ENCODE measurements around the gene CCSER1. TPM values are rescaled to one million over a fixed set of nuclear protein-coding genes. Genes with fewer than 3 reads are reported as not detected.
"Not testable (repeated sequence)": the region's sequence is repeated elsewhere in the genome, so short reads cannot be mapped to it uniquely, and the experiment has no call there.

Gene CCSER1
- polyA plus RNA-seq, 5 donors: 1.7 to 5.2 (median 2.7) TPM

DNA sequence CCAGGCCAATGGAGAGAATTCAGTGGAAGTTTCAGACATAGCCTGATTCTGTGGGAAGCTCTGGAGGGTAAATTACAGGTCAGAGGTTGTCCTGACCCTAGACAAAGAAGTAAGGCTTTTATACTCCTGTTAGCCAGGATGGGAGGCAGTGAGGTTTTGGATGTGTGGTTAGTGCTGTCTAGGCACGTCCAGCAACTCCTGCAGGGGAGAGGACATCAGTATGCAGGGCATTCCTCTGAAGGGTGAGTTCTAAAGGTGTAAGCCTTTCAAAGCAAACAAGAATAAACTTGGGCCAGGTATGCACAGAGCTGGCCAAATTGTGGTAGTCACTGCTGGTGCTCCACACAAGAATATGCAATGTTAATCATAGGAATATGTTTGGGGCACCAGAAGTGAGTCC, 562.5 kb downstream of the CCSER1 start:
- no peak for DNase-seq

DNA sequence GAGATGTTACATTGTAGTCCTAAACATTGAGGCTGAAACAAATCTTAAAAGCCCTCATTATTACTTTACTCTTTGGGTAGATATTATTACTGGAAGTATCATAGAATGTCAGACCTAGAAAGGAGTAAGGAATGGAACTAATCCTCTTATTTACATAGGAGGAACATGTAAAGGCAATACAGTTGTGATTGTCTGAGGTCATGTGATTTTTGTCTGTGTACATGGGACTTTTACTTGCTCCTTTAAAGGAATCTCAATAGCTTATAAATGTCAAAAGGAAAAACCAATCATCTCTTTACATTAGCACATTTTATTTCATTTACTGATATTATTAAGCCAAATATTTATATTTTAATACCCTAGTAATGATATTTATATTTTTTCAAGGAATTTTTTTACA, 568.2 kb downstream of the CCSER1 start:
- DNase-seq: no peak

GRCh38 chr4:90705501-90705900, 578.3 kb downstream of the CCSER1 start:
- not testable (repeated sequence) for DNase-seq

GRCh38 chr4:90715242-90715641, 588.0 kb downstream of the CCSER1 start:
- DNase-seq: no peak

DNA sequence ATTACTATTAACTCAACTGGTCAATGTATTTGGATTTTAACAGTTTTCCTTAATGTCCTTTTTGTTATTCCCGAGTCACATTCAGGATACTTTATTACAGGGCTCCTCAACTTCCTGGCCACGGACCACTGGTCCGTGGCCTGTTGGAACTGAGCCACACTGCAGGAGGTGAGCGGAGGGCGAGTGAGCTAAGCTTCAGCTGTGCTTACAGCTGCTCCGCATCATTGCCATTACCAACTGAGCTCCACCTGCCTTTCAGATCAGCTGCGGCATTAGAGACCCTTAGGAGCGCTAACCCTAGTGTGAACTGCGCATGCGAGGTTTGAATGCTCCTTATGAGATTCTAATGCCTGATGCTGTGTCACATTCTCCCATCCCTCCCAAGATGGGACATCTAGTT, 591.7 kb downstream of the CCSER1 start:
- no peak for DNase-seq

GRCh38 chr4:90727938-90728337, 600.7 kb downstream of the CCSER1 start:
- DNase-seq: no peak

- DNase-seq: no peak
These were observed 603.6 kb downstream of the CCSER1 start for GRCh38 chr4:90730752-90731151.

- no peak for DNase-seq
These were observed 606.0 kb downstream of the CCSER1 start for GRCh38 chr4:90733211-90733610.

- no peak for DNase-seq
These were observed 618.0 kb downstream of the CCSER1 start for GRCh38 chr4:90745176-90745575.

DNA sequence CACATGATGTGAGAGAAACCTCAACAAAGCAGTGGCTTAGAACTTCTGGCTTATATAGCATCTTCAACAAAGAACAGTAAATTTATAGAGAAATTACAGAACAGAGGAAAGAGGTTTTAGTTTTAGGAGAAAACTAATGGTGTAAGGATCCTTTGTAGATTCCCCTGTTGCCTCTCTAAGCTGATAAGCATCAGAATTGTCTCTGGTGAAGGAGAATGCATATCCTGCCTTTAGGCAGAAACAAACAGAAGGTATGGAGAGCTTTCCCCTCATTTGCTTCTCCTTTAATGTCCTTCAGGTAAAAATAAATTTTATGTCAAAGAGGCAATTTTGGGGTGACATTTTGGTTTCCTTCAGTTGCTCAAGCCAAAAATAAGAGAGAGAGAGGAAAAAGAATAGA, 625.9 kb downstream of the CCSER1 start:
- DNase-seq: no peak

- peak; percentile 54 for DNase-seq
These were observed 630.4 kb downstream of the CCSER1 start for GRCh38 chr4:90757534-90758060.

GRCh38 chr4:90760059-90760458, 632.9 kb downstream of the CCSER1 start:
- DNase-seq: no peak

DNA sequence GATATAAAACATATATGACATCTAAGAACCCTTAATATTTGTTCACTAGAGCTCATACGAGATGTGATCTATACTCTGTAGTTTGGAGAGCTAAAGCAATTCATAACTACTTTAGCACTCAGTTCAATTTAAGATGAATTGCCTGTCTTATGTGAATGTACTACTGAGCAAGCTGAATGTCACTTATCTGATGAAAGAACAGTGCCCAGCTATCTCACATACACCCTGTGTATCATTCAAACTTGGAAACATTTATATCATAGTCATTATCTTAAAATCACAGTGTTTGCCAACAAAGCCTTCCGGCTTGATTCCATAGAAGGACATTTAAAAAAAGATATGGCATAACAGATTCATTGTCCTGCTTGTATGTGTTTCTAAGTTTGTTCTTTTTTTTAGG, 639.6 kb downstream of the CCSER1 start:
- DNase-seq: no peak

DNA sequence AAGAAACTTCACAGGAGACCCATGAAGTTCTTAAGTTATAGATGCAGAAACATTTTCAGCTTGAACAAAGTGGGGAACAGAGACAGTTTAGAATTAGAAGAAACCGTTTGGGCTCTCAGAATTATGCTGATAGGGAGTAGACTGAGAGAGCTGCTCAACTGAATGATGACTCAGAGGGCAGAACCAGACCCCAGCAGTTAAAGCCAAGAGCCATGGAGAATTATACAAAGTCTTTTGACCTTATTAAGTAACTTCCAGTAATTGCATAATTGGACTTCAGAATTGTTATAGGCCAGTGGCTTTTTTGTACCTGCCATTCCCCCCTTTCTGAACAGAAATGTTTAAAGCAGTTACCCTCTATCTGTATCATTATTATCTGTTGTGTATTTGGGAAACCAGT, 642.1 kb downstream of the CCSER1 start:
- no peak for DNase-seq

- DNase-seq: no peak
These were observed 653.0 kb downstream of the CCSER1 start for GRCh38 chr4:90780193-90780592.

- no peak for DNase-seq
These were observed 659.4 kb downstream of the CCSER1 start for GRCh38 chr4:90786602-90787001.

DNA sequence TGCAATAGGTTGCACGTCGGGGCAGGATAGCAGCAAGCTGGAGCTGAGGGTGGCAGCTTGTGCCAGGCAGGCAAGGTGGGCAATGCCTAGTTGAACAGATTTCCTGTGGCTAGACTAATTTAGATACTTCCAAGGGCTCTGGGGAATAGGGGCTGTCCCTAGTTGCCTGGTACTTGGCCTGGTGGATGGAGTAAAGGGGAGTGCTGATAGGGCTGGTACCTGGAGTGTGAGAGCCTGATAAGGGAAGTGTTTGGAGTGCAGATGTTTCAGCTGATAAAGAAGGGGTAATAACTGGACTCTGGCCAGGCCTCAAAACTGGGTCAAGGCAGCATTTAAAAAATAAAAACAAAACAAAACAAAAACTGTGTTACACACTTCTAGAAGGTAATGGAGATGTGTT, 665.5 kb downstream of the CCSER1 start:
- no peak for DNase-seq

DNA sequence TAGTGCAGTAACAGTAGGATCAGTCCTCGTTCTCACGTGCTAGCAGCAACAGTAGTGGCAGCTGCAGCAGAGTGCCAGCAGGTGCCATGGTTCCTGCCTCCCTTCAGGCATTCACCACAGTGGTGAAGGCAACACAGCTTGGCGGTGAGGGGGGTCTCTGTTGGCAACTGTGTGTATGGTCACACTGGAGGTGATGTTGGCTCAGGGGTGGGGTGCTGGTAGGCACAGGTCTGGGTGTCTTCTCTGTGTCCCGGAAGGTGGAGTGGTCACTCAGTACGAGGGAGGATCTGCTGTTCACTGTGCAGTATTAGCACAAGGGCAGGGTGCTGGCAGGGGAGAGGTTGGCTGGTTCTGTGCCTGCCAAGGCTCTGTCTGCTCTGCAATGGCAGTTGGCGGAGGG, 671.8 kb downstream of the CCSER1 start:
- no peak for DNase-seq

- DNase-seq: no peak
These were observed 672.7 kb downstream of the CCSER1 start for GRCh38 chr4:90799895-90800294.

DNA sequence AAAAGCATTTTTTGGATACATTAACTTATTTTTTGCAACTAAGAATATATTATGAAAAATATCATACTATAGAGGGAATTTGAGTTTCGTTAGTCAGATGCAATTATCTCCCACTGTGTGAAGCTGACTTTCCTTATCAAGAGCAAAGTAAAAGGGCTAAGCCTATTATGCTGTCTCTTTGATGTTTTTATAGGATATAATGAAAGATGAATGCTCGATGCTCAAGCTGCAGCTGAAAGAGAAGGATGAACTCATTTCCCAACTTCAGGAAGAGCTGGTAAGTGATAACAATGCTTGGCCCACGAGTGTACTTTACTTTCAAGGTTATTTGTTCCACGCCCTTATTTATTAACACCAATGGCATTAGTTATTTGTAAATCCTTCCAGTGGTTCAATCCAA, 688.4 kb downstream of the CCSER1 start:
- DNase-seq: no peak

DNA sequence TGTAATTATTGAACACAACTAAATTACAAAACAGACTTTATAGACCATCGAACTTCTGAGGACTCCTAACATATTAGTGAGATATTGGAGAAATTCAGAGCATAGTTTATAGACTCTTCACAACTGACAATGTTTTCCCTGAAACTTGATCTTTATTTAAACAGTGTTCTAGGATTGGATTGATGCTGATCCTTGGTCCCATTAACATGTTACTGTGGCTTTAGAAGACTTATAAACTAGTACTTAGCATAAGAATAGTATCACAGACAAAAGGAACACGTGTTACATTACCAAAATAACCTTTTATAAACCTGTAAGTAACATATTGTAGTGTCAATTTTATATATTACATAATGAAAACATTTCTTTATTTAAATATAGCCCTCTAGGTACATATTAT, 689.6 kb downstream of the CCSER1 start:
- no peak for DNase-seq

DNA sequence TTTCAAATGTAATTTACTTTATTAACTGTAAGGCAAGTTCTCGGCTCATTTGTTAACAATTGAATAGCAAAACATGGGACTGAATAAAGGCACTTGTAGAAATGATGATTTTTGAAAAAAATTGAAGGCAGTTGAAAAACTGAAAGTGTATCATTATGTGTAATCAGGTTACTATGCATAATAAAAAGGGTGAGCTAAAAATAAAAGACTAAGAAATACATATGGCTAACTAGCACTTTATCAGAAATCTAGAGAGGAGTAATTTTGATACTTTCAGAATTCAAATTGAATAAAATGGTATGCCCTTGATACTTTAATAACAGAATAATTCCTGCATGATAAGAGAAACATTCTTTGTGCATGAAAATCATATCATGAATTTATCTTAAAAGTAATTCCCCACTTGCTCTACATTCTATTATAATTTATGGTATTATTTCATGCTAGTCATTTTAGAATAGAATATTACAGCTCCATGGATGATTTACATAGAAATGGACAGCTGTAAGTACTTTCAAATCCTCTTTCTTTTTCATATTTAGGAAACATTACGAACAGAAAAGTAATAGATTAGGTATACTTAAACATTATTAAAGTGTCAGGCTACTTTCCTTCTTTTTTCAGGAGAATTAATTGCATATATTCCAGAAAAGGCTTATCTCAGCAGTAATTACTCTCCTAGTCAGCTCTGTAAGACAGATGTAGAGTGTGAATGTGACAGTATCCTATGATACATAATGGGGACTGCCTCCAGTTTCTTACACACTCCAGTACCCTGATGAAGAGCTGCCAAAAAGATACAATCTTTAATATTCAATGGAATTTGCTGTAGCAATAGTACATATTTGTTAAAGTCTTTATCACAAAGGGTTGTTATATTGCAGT, 697.3 kb downstream of the CCSER1 start:
- no peak for DNase-seq

DNA sequence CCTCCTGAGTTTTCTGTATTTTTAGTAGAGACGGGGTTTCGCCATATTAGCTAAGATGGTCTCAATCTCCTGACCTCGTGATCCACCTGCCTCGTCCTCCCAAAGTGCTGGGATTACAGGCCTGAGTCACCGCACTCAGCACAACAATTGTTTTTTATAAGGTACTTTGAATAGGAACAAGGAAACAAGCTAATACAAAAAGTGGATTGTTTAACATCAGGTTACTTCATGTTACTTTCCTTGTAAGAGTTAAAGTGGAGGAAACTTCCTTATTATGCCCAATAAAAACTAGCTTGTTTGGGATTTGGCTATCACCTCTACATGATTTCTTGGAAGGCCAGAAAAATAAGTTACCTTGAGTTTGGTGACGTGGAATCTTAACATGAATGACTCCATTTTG, 698.7 kb downstream of the CCSER1 start:
- DNase-seq: no peak

DNA sequence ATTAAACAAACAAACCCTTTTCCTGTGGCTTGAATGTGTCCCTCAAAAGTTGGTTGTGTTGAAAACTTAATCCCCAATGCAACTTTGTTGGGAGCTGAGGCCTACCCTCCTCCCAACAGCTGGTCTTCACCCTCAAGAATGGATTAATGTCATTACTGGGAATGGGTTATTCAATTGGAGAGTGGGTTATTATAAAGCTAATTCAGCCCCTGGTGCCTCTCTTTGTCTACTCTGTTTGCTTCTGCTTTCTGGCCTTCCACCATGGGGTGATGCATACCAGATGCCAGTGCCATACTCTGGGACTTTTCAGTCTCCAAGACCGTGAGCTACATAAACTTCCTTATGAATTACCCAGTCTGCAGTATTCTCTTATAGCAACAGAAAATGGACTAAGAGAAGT, 706.5 kb downstream of the CCSER1 start:
- DNase-seq: no peak

All from right lung (tissue), 5 donors.